HG03066 (cell line): ENCODE data around the gene TAP1.
"Not testable (repeated sequence)": the region's sequence is repeated elsewhere in the genome, so short reads cannot be mapped to it uniquely, and the experiment has no call there.

Experiments
- ATAC-seq: cut with Tn5 transposase; IDR thresholded peaks from one replicate; pipeline ENCODE4 v1.9.1; 2021; ENCODE audit warnings: low read depth; ENCODE audit not compliant: unreplicated experiment

TAP1 gene

DNA sequence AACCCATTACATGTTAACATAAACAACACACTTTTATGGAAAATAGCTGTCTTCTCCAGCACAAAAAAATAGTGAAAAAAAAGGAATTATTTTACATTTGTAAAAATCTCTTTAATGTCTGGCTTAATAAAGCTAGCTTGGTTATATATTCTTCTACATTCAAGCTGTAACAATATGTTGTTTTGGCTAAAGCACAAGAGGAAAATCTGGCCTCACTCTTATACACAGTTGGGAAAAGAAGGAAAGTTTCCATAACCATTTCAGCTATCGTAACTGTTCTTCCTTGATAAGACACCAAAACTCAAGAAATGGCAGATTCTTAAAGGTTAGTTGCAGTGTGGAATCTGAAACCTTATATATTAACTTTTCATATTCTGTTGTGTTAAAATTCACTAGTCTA lies 44.3 kb downstream of the TAP1 start:
- no peak for ATAC-seq

DNA sequence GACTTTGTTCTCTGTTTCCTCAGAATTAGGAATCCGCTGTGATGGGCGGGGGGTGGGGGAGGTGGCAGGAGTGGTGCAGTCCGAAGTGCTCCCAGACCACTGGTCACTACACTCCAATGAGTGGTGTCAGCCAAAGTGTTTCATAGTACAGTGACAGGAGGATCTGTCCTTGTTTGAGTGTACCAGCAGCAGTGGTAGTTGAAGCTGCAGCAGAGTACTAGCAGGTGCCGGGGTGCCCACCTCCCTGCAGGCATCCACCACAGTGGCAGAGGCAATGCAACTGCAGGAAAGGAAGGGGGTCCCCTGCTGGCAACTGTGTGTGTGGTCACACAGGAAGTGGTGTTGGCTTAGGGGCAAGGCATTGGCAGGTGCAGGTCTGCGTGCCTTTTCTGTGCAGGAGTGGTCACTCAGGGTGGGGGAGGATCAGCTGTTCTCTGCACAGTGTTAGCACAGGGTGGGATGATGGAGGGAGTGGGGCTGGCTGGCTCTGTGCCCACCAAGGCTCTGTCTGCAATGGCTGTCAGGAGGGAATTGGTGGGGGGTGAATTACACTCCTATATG lies 46.4 kb downstream of the TAP1 start:
- ATAC-seq: no peak

DNA sequence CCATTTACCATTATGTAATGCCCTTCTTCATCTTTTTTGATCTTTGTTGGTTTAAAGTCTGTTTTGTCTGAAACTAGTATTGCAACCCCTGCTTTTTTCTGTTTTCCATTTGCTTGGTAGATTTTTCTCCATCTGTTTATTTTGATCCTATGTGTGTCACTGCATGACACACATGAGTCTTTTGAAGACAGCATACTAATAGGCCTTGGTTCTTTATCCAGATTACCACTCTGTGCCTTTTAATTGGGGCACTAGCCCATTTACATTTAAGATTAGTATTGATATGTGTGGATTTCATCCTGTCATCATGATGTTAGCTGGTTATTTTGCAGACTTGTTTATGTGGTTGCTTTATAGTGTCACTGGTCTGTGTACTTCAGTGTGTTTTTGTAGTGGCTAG lies 48.1 kb downstream of the TAP1 start:
- not testable (repeated sequence) for ATAC-seq

DNA sequence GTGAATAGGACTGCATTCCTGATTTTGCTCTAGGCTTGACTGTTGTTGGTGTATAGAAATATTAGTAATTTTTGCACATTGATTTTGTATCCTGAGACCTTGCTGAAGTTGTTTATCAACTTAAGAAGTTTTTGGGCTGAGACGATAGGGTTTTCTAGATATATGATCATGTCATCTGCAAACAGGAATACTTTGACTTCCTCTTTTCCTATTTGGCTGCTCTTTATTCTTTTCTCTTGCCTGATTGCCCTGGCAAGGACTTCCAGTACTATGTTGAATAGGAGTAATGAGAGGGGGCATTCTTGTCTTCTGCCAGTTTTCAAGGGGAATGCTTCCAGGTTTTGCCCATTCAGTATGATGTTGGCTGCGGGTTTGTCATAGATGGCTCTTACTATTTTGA lies 50.1 kb downstream of the TAP1 start:
- no peak for ATAC-seq

DNA sequence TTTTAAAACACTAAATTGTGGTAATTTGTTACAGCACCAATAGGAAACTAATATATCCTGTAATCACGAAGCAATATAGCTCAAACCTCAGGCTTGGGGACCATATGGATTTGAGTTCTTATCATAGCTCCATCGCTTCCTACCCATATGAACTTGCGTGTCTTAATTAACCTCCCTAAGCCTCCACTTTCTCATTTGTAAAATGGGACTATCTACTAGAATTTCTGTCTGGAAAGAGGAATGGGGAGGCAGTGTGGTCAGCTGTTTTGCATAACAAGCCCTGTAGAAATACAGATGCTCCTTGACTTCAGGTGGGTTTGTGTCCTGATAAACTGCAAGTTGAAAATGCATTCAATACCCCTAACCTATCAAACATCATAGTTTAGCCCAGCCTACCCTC lies 53.8 kb downstream of the TAP1 start:
- no peak for ATAC-seq

DNA sequence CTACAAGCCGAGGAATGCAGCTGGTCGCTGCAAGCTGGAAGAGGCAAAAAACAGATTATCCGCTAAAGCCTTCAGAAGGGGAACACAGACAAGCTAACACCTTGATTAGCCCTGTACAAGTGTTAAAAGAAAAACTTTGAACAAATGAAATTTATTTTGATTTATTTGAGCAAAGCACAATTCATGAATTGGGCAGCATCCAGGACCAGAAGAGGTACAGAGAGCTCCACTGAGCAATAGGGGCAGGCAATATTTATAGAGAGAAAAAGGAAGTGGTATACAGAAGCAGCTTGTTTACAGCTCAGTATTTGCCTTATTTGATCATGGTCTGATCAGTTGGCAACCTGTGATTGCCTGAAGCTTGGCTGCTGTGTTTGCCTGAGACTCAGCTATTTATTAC lies 54.3 kb downstream of the TAP1 start:
- ATAC-seq: no peak

DNA sequence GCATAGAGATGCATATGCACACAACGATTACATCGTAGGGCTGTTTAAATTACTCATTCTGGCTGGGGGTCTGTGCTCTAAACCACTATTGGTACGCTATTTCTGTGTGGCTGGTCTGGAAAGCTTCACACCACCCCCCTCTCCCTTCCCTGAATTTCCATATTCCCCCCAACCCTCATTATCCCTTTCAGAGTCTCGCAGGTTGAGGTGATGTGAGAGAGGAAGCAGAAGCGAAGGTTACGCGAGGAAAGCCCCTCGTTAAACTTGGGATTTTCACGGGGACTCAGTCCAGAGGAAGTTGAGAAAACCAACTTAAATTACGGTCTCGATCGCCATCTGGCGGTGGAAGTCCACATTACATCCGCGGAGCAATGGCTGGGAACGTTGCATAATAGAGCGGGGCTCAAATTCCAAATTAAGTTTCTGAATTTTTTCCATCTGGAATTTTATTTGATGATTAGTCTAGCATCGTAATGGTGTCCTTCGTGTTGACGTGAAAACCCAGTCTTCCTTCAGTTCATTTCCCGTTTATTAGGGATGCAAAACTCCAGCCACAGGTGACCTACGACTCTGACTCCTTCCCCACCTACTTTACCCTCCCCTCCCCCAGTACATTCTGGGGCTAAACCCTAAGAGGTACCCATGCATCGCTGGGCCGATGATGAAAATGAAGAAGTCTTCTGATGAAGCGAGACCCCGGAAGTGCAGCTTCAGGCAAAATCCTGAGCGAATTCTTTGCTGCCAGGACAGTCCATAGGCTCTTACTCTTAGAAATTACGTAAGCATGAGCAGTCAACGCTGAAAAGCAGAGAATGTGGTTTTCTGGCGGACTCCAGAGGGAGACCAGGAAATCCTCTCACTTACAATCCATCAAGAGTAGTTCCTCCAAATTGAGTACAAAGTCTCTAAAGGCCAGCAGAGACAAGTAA lies 56.4 kb downstream of the TAP1 start:
- ATAC-seq: no peak
